Upper lobe of left lung (tissue), 6 donors: ENCODE data around the gene MCFD2. TPM values are rescaled to one million over a fixed set of nuclear protein-coding genes. Genes with fewer than 3 reads are reported as not detected.
A peak's percentile ranks its signal among the peaks of the same experiment; 100 is the strongest.

Experiments
- ATAC-seq, 2 donors: fragments of 200-7000 bp; cut with Tn5 transposase; one replicate each; pipeline ENCODE4 v1.9.1; 2022; ENCODE audit warnings: mild to moderate bottlenecking in 2 of 2, moderate library complexity in 2 of 2; ENCODE audit not compliant: low FRiP score in 2 of 2
- DNase-seq, 2 donors: peaks; one replicate each; pipeline ENCODE4 v3.0.0-alpha.2; 2019 to 2020
- H3K27ac ChIP-seq, 4 donors: fragments of 200-600 bp; sonication (generic); one replicate each; pipeline ENCODE4 v1.5.1; 2016 to 2019
- H3K27me3 ChIP-seq, 4 donors: fragments of 200-600 bp; sonication (generic); one replicate each; pipeline ENCODE4 v1.5.1; 2017 to 2019
- H3K36me3 ChIP-seq, 4 donors: fragments of 200-600 bp; sonication (generic); one replicate each; pipeline ENCODE4 v1.5.1; 2016 to 2019
- H3K4me1 ChIP-seq, 4 donors: fragments of 200-600 bp; sonication (generic); one replicate each; pipeline ENCODE4 v1.5.1; 2018 to 2019
- H3K4me3 ChIP-seq, 4 donors: fragments of 200-600 bp; sonication (generic); one replicate each; pipeline ENCODE4 v1.5.1; 2017 to 2019; ENCODE audit warnings: mild to moderate bottlenecking in 2 of 4, moderate library complexity in 1 of 4
- H3K9me3 ChIP-seq, 4 donors: fragments of 200-600 bp; sonication (generic); one replicate each; pipeline ENCODE4 v1.5.1; 2018 to 2019
- EP300 ChIP-seq, 4 donors: sonication (generic); formaldehyde crosslinking; IDR thresholded peaks; one replicate each; pipeline ENCODE4 v1.5.1; 2017; ENCODE audit warnings: antibody characterized with exemption in 4 of 4, control low read depth in 2 of 4
- POLR2A ChIP-seq, 4 donors: fragments of 450-650 bp; IDR thresholded peaks; one replicate each; pipeline ENCODE4 v1.5.1; 2016 to 2017; ENCODE audit warnings: antibody characterized with exemption in 4 of 4, mild to moderate bottlenecking in 2 of 4
- POLR2AphosphoS5 ChIP-seq, 2 donors: sonication (generic); formaldehyde crosslinking; IDR thresholded peaks; one replicate each; pipeline ENCODE4 v1.5.1; 2017; ENCODE audit warnings: antibody characterized with exemption in 2 of 2
- WGBS, 2 donors: methylation state at CpG; one replicate each; pipeline ENCODE4 v1.1.5; 2017 to 2018; 5-methylcytosine and 5-hydroxymethylcytosine counted together
- small RNA-seq, 4 donors: library from RNA; depleted of rRNA; stranded (forward); fragments of <200 nt; gene quantifications; one replicate each; pipeline ENCODE3, GENCODE V24; 2016
- total RNA-seq, 6 donors: library from RNA; depleted of rRNA in 4 of 6; stranded (reverse); fragments of >200 nt in 4 of 6; gene quantifications; one replicate each; pipeline versions ENCODE4 v1.1.0 to v1.2.1, GENCODE V29; 2016 to 2021
- TF ChIP-seq, protein P1 (sequence below), 6 experiments: fragments of 450-650 bp in 4 of 6; fragments of 200-600 bp in 2 of 6; sonication (generic) in 2 of 6; IDR thresholded peaks; one replicate each; pipeline ENCODE4 v1.5.1; 2016 to 2019; ENCODE audit warnings: antibody characterized with exemption in 6 of 6
- donor health status: DM: no; HTN: no; CAD: no; lungs with moderate emphysema.
- donor health status: DM: no; HTN: yes; CAD: no; lungs with severe emphysema.

The MCFD2 gene
- total RNA-seq, 6 donors from 2014 or later: 16.8 to 102 (median 77.5) TPM

DNA sequence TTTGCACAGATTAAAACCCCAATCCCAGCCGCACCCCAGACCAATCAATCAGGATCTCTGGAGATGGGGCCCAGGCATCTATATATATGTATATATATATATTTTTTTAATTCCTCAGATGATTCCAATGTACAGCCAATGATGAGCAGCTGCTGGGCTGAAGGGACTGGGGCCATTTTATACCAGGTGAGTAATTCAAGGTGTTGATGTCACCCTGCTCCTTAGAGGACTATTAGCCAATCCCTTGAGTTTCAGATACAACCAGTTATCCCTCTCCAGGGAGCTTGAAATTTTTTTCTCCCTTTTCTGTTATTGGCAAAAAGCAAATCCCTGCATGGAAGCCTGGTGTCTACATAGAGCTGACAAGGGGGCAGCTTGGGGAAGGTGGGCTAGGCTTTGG is 59.8 kb downstream of the MCFD2 start:
- peaks cover 8 to 25% (median 20%) of the 10 kb centered on the region in 4 donors for H3K4me1 ChIP-seq
- H3K36me3 ChIP-seq: no peaks in the 10 kb centered on the region
- H3K9me3 ChIP-seq: peaks cover 0 to 4% (median 0%) of the 10 kb centered on the region in 4 donors
- WGBS, 2 donors: 83 to 94% methylated on average over 1 of the region's 1 CpG
- TF ChIP-seq POLR2AphosphoS5 (IDR thresholded peaks at IDR 0.05) (no peak), EP300 (IDR thresholded peaks at IDR 0.05) (no peak), POLR2A (IDR thresholded peaks at IDR 0.05) (no peak)
- TF ChIP-seq, protein P1, sequence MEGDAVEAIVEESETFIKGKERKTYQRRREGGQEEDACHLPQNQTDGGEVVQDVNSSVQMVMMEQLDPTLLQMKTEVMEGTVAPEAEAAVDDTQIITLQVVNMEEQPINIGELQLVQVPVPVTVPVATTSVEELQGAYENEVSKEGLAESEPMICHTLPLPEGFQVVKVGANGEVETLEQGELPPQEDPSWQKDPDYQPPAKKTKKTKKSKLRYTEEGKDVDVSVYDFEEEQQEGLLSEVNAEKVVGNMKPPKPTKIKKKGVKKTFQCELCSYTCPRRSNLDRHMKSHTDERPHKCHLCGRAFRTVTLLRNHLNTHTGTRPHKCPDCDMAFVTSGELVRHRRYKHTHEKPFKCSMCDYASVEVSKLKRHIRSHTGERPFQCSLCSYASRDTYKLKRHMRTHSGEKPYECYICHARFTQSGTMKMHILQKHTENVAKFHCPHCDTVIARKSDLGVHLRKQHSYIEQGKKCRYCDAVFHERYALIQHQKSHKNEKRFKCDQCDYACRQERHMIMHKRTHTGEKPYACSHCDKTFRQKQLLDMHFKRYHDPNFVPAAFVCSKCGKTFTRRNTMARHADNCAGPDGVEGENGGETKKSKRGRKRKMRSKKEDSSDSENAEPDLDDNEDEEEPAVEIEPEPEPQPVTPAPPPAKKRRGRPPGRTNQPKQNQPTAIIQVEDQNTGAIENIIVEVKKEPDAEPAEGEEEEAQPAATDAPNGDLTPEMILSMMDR (IDR thresholded peaks at IDR 0.05): no peak
- peak overlapping the region; percentile 12 to 81 (median 76) for H3K27ac ChIP-seq
- no peaks in the 10 kb centered on the region for H3K27me3 ChIP-seq
- no peak for DNase-seq
- ATAC-seq: no peak
- no peak overlapping the region for H3K4me3 ChIP-seq

GRCh38 chr2:46854260-46854659 is 61.3 kb downstream of the MCFD2 start:
- Histone ChIP-seq H3K36me3 (no peaks in the 10 kb centered on the region), H3K9me3 (peaks cover 0 to 4% (median 0%) of the 10 kb centered on the region in 4 donors), H3K27me3 (no peaks in the 10 kb centered on the region), H3K4me1 (peaks cover 20 to 41% (median 34%) of the 10 kb centered on the region in 4 donors), H3K27ac (peak overlapping the region; percentile 34 to 80 (median 72)), H3K4me3 (no peak overlapping the region)
- WGBS, 2 donors: 47 to 59% methylated on average over 3 of the region's 3 CpGs
- TF ChIP-seq, protein P1 (IDR thresholded peaks at IDR 0.05): no peak
- peak; percentile 18 to 29 for TF ChIP-seq POLR2AphosphoS5 (IDR thresholded peaks at IDR 0.05)
- DNase-seq (no peak), ATAC-seq (no peak)

DNA sequence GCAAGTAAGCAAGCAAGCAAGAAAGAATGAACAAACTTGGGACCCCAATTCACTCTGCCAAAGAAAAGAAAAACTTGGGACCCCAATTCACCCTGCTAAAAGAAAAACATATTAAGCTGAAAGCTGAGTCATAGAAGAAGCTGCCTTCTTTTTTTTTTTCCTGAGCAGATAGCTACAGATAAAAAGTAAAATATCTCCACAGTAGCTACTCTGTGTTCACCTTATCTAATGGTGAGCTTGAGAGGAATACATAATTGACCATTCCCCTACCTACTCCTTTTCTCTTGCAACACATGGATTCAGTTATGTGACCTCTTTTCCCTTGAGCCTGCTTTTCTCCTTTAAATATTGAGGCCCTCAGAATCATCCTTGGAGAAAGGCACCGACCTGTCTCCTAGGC is 63.0 kb downstream of the MCFD2 start:
- Histone ChIP-seq H3K36me3 (no peaks in the 10 kb centered on the region), H3K9me3 (peaks cover 0 to 4% (median 0%) of the 10 kb centered on the region in 4 donors), H3K4me3 (no peak overlapping the region), H3K27me3 (no peaks in the 10 kb centered on the region), H3K4me1 (peaks cover 28 to 57% (median 49%) of the 10 kb centered on the region in 4 donors), H3K27ac (peak overlapping the region in 2 of 4 donors; percentile 4 to 14)
- TF ChIP-seq POLR2A (IDR thresholded peaks at IDR 0.05): no peak
- TF ChIP-seq EP300 (IDR thresholded peaks at IDR 0.05): no peak
- no peak for TF ChIP-seq POLR2AphosphoS5 (IDR thresholded peaks at IDR 0.05)
- TF ChIP-seq, protein P1 (IDR thresholded peaks at IDR 0.05): no peak
- ATAC-seq (no peak), DNase-seq (no peak)
- 97 to 100% methylated on average over 1 of the region's 1 CpG for WGBS, 2 donors

- DNase-seq: no peak
- no peak for ATAC-seq
- Histone ChIP-seq H3K27ac (no peak overlapping the region), H3K27me3 (no peaks in the 10 kb centered on the region), H3K4me1 (peaks cover 33 to 62% (median 54%) of the 10 kb centered on the region in 4 donors), H3K36me3 (no peaks in the 10 kb centered on the region), H3K4me3 (no peak overlapping the region), H3K9me3 (peaks cover 0 to 4% (median 0%) of the 10 kb centered on the region in 4 donors)
- 94 to 98% methylated on average over 9 of the region's 9 CpGs for WGBS, 2 donors
- TF ChIP-seq EP300 (IDR thresholded peaks at IDR 0.05) (no peak), POLR2AphosphoS5 (IDR thresholded peaks at IDR 0.05) (no peak), POLR2A (IDR thresholded peaks at IDR 0.05) (no peak)
- TF ChIP-seq, protein P1 (IDR thresholded peaks at IDR 0.05): no peak
Observed at GRCh38 chr2:46852124-46852523, 63.5 kb downstream of the MCFD2 start.

Small RNAs within 50 kb of the gene (small RNA-seq; reads per million reads assigned to genes)
- gene AC093732.2: 0 reads per million in 4 donors

Other genes with a start within 250 kb of the MCFD2 start
- 10 to 100 TPM; 18.8 to 41.2 (median 22.1) TPM for gene SOCS5, start 216.5 kb downstream of the MCFD2 start, total RNA-seq
- gene TTC7A, start 25.4 kb upstream of the MCFD2 start, total RNA-seq: 100 to 1,000 TPM in 2 of 6 donors, 10 to 100 TPM in 4; 64.0 to 119 (median 80.0) TPM
- gene STPG4, start 239.5 kb upstream of the MCFD2 start, total RNA-seq: 1 to 10 TPM in 1 of 6 donors, under 1 TPM in 3, not detected in 2; 0.40 to 1.2 (median 0.48) TPM